ENCODE data around the gene LOXL4. TPM values are rescaled to one million over a fixed set of nuclear protein-coding genes. Genes with fewer than 3 reads are reported as not detected.

Gene LOXL4
- total RNA-seq, 1 experiment from 2014 or later = 0.13 TPM

DNA sequence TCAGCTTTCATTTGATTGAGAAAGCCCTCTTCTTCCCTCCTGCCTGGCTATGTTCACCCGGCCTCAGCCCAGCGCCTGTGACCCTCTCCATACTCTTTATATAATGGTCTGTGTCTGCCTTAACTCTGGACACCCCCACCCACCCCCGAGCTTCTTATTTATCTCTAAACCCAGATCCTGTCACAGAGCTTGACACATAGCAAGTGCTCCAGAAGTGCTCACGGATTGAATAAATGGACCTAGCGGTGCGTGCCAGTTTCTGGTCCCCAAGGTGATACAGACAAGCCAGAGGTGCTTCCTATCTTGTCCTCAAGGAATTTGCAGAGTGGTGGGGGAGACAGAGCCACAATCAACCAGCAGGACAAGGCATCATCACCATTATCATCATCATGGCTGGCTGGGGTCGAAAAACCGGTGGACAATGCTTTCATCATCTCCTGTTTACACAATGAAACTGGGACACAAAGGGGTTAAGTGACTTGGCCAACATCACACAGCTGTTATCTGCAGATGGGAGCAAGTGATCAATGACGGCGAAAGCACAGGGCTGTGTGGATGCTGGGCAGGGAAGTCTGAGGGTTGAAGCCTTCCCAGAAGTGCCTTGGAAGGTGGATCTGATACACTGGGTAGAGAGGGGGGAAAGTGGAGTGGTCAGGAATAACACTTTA lies 2.2 kb upstream of the LOXL4 start:
- Histone ChIP-seq H2BK120ac (ENCODE audit: low read depth, low read length, poor library complexity, severe bottlenecking) (no peak overlapping the region), H2AFZ (ENCODE audit: low read length) (no peak overlapping the region), H3K9me3 (ENCODE audit: control insufficient read depth, low read depth, low read length) (no peaks in the 10 kb centered on the region), H3K18ac (ENCODE audit: insufficient read length, low read depth, low read length) (no peak overlapping the region), H3K4ac (ENCODE audit: low read depth, low read length) (no peak overlapping the region), H2BK12ac (ENCODE audit: insufficient read length, low read depth, low read length) (no peak overlapping the region), H4K20me1 (ENCODE audit: control insufficient read depth, insufficient read depth, insufficient read length) (no peaks in the 10 kb centered on the region), H2BK20ac (ENCODE audit: low read depth, low read length, poor library complexity, severe bottlenecking) (no peak overlapping the region), H3K79me1 (ENCODE audit: insufficient read depth, low read depth, low read length, poor library complexity, severe bottlenecking) (no peaks in the 10 kb centered on the region), H3K27ac (ENCODE audit: insufficient read length, low read depth, low read length) (no peak overlapping the region), H2BK5ac (ENCODE audit: insufficient read length, low read length) (no peak overlapping the region), H3K23me2 (ENCODE audit: insufficient read length, low read depth, low read length, poor library complexity, severe bottlenecking) (no peaks in the 10 kb centered on the region), H3K79me2 (ENCODE audit: insufficient read depth, low read length) (no peaks in the 10 kb centered on the region), H4K5ac (ENCODE audit: insufficient read length, low read depth, low read length) (no peak overlapping the region), H3K27me3 (ENCODE audit: insufficient read depth, low read length) (no peaks in the 10 kb centered on the region), H3K56ac (ENCODE audit: insufficient read length, low read depth, low read length) (no peak overlapping the region), H2AK5ac (ENCODE audit: insufficient read length, low read length) (no peak overlapping the region), H3K4me2 (ENCODE audit: insufficient read depth, insufficient read length, low read length) (no peak overlapping the region), H3K4me1 (ENCODE audit: insufficient read depth, low read length) (peaks cover 5% of the 10 kb centered on the region; the same call in 1 of the 2 replicates), H2BK15ac (ENCODE audit: low read depth, low read length) (no peak overlapping the region), H3K9ac (ENCODE audit: extremely low read depth, insufficient read length, low read length) (no peak overlapping the region), H4K8ac (replicated peaks; ENCODE audit: insufficient read length, low read depth, low read length) (no peak overlapping the region), H3T11ph (ENCODE audit: low read length) (no peak overlapping the region), H4K91ac (ENCODE audit: insufficient read length, low read depth, low read length) (no peak overlapping the region), H3K23ac (ENCODE audit: insufficient read length, low read depth, low read length) (no peak overlapping the region), H3K14ac (ENCODE audit: insufficient read depth, low read length) (no peak overlapping the region)
- Mint-ChIP-seq H3K36me3 (ENCODE audit: insufficient read depth in 1 of 3, low read depth in 3 of 3) (no peaks in the 10 kb centered on the region), H3K4me1 (peaks cover 45 to 55% of the 10 kb centered on the region in 2 experiments), H3K9me3 (no peaks in the 10 kb centered on the region), H3K27me3 (ENCODE audit: low read depth) (peaks cover 60% of the 10 kb centered on the region), H3K27ac (no peak overlapping the region; a peak in 1 of 7 replicates), H3K4me3 (no peak overlapping the region)
- no peak for DNase-seq
- no CpG with 5 or more reads among the region's 10 CpGs for WGBS (ENCODE audit: extremely low coverage, insufficient read length, low lambda C conversion rate)
- no peak for TF ChIP-seq CTCF (conservative IDR thresholded peaks at IDR 0.05)

All from H9 (cell line).